ENCODE results near the gene PAK5. TPM values are rescaled to one million over a fixed set of nuclear protein-coding genes. Genes with fewer than 3 reads are reported as not detected.

Gene PAK5
- total RNA-seq, 2 donors from 2014 or later = 0.12 TPM; not detected in 1

DNA sequence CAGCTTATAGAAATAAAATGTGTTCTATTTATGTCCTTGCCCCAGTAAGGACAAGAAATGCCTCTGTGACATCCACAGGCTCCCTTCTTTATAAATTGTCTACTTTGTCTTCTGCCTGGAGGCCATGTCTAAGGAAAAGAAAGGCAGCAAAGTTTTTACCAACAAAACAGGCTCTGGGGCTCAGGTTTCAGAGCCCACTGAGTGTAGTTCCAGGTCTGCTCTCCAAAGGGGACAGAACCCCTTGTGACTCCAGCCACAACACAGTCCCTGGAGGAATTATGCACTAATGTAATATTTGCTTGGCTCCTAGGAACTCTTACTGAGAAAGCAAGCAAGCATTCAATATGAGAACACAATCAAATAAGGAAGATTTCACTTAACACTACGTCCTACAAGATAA is 80.1 kb downstream of the PAK5 start:
- H3K27ac ChIP-seq = no peak overlapping the region
- H3K27me3 ChIP-seq = no peaks in the 10 kb centered on the region
- no peak overlapping the region for H3K4me3 ChIP-seq
- no peaks in the 10 kb centered on the region for H3K4me1 ChIP-seq
- TF ChIP-seq CTCF (IDR thresholded peaks at IDR 0.05) = no peak
- peaks cover 0 to 12% of the 10 kb centered on the region in 2 donors for H3K9me3 ChIP-seq
- H3K36me3 ChIP-seq = no peaks in the 10 kb centered on the region
- DNase-seq (ENCODE audit: low spot score) = no peak

DNA sequence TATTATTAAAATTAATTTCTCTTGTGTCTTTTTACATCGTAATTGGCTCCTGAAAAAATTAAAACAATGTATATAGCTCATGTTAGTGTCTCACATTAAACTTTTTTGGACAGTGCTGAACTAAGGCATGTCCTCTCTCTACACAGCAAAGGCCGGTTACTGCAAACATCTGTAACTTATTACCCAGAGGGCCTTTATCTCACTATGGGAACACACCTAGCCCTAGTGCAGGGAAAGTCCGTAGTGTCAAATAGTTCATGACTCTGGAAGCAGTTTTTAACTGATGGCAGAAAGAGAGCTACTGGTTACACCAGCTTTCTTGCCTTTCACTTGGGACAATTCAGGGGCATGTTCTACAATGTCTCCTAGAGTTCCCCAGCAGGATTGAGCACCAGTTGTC is 82.2 kb downstream of the PAK5 start:
- TF ChIP-seq CTCF (IDR thresholded peaks at IDR 0.05) = no peak
- no peaks in the 10 kb centered on the region for H3K36me3 ChIP-seq
- no peaks in the 10 kb centered on the region for H3K27me3 ChIP-seq
- no peak overlapping the region for H3K4me3 ChIP-seq
- no peaks in the 10 kb centered on the region for H3K4me1 ChIP-seq
- no peak overlapping the region for H3K27ac ChIP-seq
- peaks cover 0 to 9% of the 10 kb centered on the region in 2 donors for H3K9me3 ChIP-seq
- DNase-seq (ENCODE audit: low spot score) = no peak

GRCh38 chr20:9755301-9755700 is 83.6 kb downstream of the PAK5 start:
- Histone ChIP-seq H3K9me3 (no peaks in the 10 kb centered on the region), H3K27ac (no peak overlapping the region), H3K4me3 (no peak overlapping the region), H3K4me1 (no peaks in the 10 kb centered on the region), H3K27me3 (no peaks in the 10 kb centered on the region), H3K36me3 (no peaks in the 10 kb centered on the region)
- no peak for DNase-seq (ENCODE audit: low spot score)
- TF ChIP-seq CTCF (IDR thresholded peaks at IDR 0.05) = no peak

DNA sequence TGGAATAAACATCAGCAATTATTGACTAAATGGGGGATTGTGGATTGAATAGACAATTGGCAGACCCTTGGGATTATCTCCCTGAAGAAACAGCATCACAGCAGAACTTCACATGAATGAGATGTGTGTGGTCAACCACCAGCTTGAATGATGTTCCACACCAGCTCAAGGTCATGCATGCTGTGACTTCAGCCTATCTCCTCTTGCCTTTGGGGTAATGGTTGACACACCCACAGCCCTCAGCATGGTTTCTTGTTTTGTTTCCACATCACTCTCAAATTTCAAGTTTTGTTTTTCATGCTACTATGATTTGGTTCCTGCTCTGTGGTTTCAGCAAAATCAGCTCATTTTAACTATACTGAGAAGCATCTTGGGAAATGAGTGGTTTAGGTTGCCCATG is 94.3 kb downstream of the PAK5 start:
- Histone ChIP-seq H3K27me3 (no peaks in the 10 kb centered on the region), H3K4me3 (no peak overlapping the region), H3K9me3 (peaks cover 0 to 6% of the 10 kb centered on the region in 2 donors), H3K27ac (no peak overlapping the region), H3K4me1 (no peaks in the 10 kb centered on the region), H3K36me3 (no peaks in the 10 kb centered on the region)
- TF ChIP-seq CTCF (IDR thresholded peaks at IDR 0.05) = no peak
- DNase-seq (ENCODE audit: low spot score) = no peak

DNA sequence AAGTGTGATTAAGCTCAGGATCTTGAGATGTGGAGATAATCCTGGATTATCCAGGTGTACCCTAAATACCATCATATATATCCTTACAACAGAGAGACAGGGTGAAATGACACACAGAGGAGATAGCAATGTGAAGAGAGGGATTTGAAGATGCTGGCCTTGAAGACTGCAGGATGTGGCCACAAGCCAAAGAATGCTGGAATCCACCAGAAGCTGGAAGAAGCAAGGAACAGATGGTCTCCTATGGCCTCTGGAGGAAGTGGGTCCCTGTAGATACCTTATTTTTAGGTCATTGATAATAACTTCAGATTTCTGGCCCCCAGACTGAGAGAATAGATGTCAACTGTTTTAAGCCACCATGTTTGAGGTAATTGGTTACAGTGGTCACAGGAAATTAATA is 95.0 kb downstream of the PAK5 start:
- Histone ChIP-seq H3K4me1 (no peaks in the 10 kb centered on the region), H3K4me3 (no peak overlapping the region), H3K36me3 (no peaks in the 10 kb centered on the region), H3K9me3 (peaks cover 0 to 6% of the 10 kb centered on the region in 2 donors), H3K27me3 (no peaks in the 10 kb centered on the region), H3K27ac (no peak overlapping the region)
- DNase-seq (ENCODE audit: low spot score) = no peak
- TF ChIP-seq CTCF (IDR thresholded peaks at IDR 0.05) = no peak

DNA sequence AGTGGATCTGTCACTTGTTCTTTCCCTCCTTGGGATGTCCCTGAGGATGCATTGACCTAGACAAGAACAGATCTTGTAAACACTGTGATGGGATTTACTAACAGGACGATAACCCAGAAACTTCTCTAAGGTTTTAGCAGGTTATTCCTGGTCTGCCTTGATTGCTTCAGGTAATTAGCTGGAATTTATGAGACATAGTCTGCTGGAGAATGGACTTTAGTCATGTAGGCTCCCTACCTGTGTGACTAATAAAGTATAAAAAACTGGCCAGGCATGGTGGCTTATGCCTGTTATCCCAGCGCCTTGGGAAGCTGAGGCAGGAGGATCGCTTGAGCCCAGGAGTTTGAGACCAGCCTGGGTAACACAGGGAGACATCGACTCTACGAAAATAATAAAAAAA is 96.1 kb downstream of the PAK5 start:
- Histone ChIP-seq H3K9me3 (peaks cover 0 to 6% of the 10 kb centered on the region in 2 donors), H3K4me1 (no peaks in the 10 kb centered on the region), H3K4me3 (no peak overlapping the region), H3K27ac (no peak overlapping the region), H3K36me3 (no peaks in the 10 kb centered on the region), H3K27me3 (no peaks in the 10 kb centered on the region)
- DNase-seq (ENCODE audit: low spot score) = no peak
- TF ChIP-seq CTCF (IDR thresholded peaks at IDR 0.05) = no peak

Data from right atrium auricular region (tissue), 2 donors.